ENCODE results near the gene CFAP299. TPM values are rescaled to one million over a fixed set of nuclear protein-coding genes. Genes with fewer than 3 reads are reported as not detected.

CFAP299 gene
- total RNA-seq, 1 donor from 2014 or later, result not detected

- no peak overlapping the region for H3K27ac ChIP-seq (ENCODE audit: low read depth, low read length)
- H3K27me3 Mint-ChIP-seq (ENCODE audit: low read depth, unreplicated experiment), result no peaks in the 10 kb centered on the region
- no peaks in the 10 kb centered on the region for H3K36me3 Mint-ChIP-seq (ENCODE audit: low read depth, unreplicated experiment)
- DNase-seq (ENCODE audit: low read depth), result peak; percentile 7
- no peak overlapping the region for H3K4me3 ChIP-seq (ENCODE audit: insufficient read depth, low read depth, low read length)
- no peak overlapping the region for H2AFZ ChIP-seq (ENCODE audit: low read depth, low read length)
- H3K4me1 Mint-ChIP-seq (ENCODE audit: low read depth, unreplicated experiment), result no peaks in the 10 kb centered on the region
- H3K9ac ChIP-seq (ENCODE audit: low read length), result no peak overlapping the region
- H3K36me3 ChIP-seq (ENCODE audit: insufficient read depth, low read length), result no peaks in the 10 kb centered on the region
- no peak overlapping the region for H3K4me3 Mint-ChIP-seq (ENCODE audit: unreplicated experiment)
- no peaks in the 10 kb centered on the region for H3K9me3 ChIP-seq (ENCODE audit: insufficient read depth, low read depth, low read length)
- H3K4me1 ChIP-seq (ENCODE audit: insufficient read depth, low read length), result no peaks in the 10 kb centered on the region
- no peaks in the 10 kb centered on the region for H3K27me3 ChIP-seq (ENCODE audit: insufficient read depth, low read length)
- no peaks in the 10 kb centered on the region for H3K9me3 Mint-ChIP-seq (ENCODE audit: unreplicated experiment)
- no peaks in the 10 kb centered on the region for H3K79me2 ChIP-seq (ENCODE audit: insufficient read depth, low read length)
- H3K4me2 ChIP-seq (ENCODE audit: low read length), result no peak overlapping the region
- no peak overlapping the region for H3K27ac Mint-ChIP-seq (ENCODE audit: unreplicated experiment)
- no peaks in the 10 kb centered on the region for H4K20me1 ChIP-seq (ENCODE audit: insufficient read depth, low read length)
- TF ChIP-seq CTCF (IDR thresholded peaks at IDR 0.05; ENCODE audit: insufficient read depth, low read depth, low read length) (no peak), EZH2 (IDR thresholded peaks at IDR 0.05; ENCODE audit: insufficient read depth, low read length) (no peak)
- no peak for FAIRE-seq
These were observed 445.9 kb downstream of the CFAP299 start for GRCh38 chr4:80781431-80781830.

GRCh38 chr4:80787306-80787705 lies 451.8 kb downstream of the CFAP299 start:
- H4K20me1 ChIP-seq (ENCODE audit: insufficient read depth, low read length), result no peaks in the 10 kb centered on the region
- H3K4me1 ChIP-seq (ENCODE audit: insufficient read depth, low read length), result no peaks in the 10 kb centered on the region
- FAIRE-seq, result no peak
- no peak for DNase-seq (ENCODE audit: low read depth)
- H3K27ac ChIP-seq (ENCODE audit: low read depth, low read length), result no peak overlapping the region
- H3K27me3 Mint-ChIP-seq (ENCODE audit: low read depth, unreplicated experiment), result no peaks in the 10 kb centered on the region
- H3K9ac ChIP-seq (ENCODE audit: low read length), result no peak overlapping the region
- no peaks in the 10 kb centered on the region for H3K9me3 ChIP-seq (ENCODE audit: insufficient read depth, low read depth, low read length)
- no peaks in the 10 kb centered on the region for H3K36me3 Mint-ChIP-seq (ENCODE audit: low read depth, unreplicated experiment)
- H3K36me3 ChIP-seq (ENCODE audit: insufficient read depth, low read length), result no peaks in the 10 kb centered on the region
- H3K9me3 Mint-ChIP-seq (ENCODE audit: unreplicated experiment), result no peaks in the 10 kb centered on the region
- H3K27me3 ChIP-seq (ENCODE audit: insufficient read depth, low read length), result no peaks in the 10 kb centered on the region
- no peak overlapping the region for H3K27ac Mint-ChIP-seq (ENCODE audit: unreplicated experiment)
- H2AFZ ChIP-seq (ENCODE audit: low read depth, low read length), result no peak overlapping the region
- H3K79me2 ChIP-seq (ENCODE audit: insufficient read depth, low read length), result no peaks in the 10 kb centered on the region
- peaks cover 3% of the 10 kb centered on the region for H3K4me1 Mint-ChIP-seq (ENCODE audit: low read depth, unreplicated experiment)
- TF ChIP-seq EZH2 (IDR thresholded peaks at IDR 0.05; ENCODE audit: insufficient read depth, low read length) (no peak), CTCF (IDR thresholded peaks at IDR 0.05; ENCODE audit: insufficient read depth, low read depth, low read length) (no peak)
- H3K4me3 ChIP-seq (ENCODE audit: insufficient read depth, low read depth, low read length), result no peak overlapping the region
- no peak overlapping the region for H3K4me3 Mint-ChIP-seq (ENCODE audit: unreplicated experiment)
- H3K4me2 ChIP-seq (ENCODE audit: low read length), result no peak overlapping the region

GRCh38 chr4:80788798-80789197 lies 453.3 kb downstream of the CFAP299 start:
- Histone ChIP-seq H3K4me1 (ENCODE audit: insufficient read depth, low read length) (no peaks in the 10 kb centered on the region), H3K9ac (ENCODE audit: low read length) (no peak overlapping the region), H3K4me2 (ENCODE audit: low read length) (no peak overlapping the region), H3K27ac (ENCODE audit: low read depth, low read length) (no peak overlapping the region), H3K9me3 (ENCODE audit: insufficient read depth, low read depth, low read length) (no peaks in the 10 kb centered on the region), H3K27me3 (ENCODE audit: insufficient read depth, low read length) (no peaks in the 10 kb centered on the region), H3K36me3 (ENCODE audit: insufficient read depth, low read length) (no peaks in the 10 kb centered on the region), H3K4me3 (ENCODE audit: insufficient read depth, low read depth, low read length) (no peak overlapping the region), H2AFZ (ENCODE audit: low read depth, low read length) (no peak overlapping the region), H3K79me2 (ENCODE audit: insufficient read depth, low read length) (no peaks in the 10 kb centered on the region), H4K20me1 (ENCODE audit: insufficient read depth, low read length) (no peaks in the 10 kb centered on the region)
- Mint-ChIP-seq H3K36me3 (ENCODE audit: low read depth, unreplicated experiment) (no peaks in the 10 kb centered on the region), H3K27me3 (ENCODE audit: low read depth, unreplicated experiment) (no peaks in the 10 kb centered on the region), H3K4me1 (ENCODE audit: low read depth, unreplicated experiment) (peaks cover 3% of the 10 kb centered on the region), H3K9me3 (ENCODE audit: unreplicated experiment) (peaks cover under 1% of the 10 kb centered on the region), H3K27ac (ENCODE audit: unreplicated experiment) (no peak overlapping the region), H3K4me3 (ENCODE audit: unreplicated experiment) (no peak overlapping the region)
- FAIRE-seq (no peak), DNase-seq (ENCODE audit: low read depth) (peak; percentile 12)
- TF ChIP-seq EZH2 (IDR thresholded peaks at IDR 0.05; ENCODE audit: insufficient read depth, low read length), result no peak
- TF ChIP-seq CTCF (IDR thresholded peaks at IDR 0.05; ENCODE audit: insufficient read depth, low read depth, low read length), result no peak
